Measurements from ENCODE around the gene TMEM179.

Gene TMEM179

DNA sequence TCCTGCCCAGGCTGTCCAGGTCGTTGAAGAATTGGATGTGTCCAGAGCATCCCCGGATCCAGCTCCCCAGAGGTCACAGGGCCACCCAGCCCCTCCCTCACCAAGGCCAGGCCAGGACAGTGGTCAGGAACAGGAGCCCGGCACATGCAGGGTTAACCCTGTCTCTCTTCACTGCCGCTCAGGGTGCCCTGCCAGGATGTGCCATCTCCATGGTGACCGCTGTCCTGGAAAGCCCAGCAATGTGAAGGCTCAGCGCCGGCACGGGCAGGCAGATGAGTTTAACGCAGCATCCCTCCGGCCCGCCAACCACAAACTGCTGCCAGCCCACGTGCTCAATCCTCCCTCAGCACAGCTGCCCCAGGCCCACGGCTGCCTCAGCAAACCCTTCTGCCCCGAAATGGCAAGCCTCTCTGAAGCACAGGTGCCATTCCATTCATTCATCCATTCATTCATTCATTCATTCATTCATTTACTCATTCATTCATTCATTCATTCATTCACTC lies 4.4 kb downstream of the TMEM179 start:
- CTCF ChIA-PET: no interaction called here
- H3K27ac ChIP-seq: no peak overlapping the region
- no peak for DNase-seq (ENCODE audit: low spot score)
- POLR2A ChIA-PET (ENCODE audit: low non-redundant PET): no interaction called here
- TF ChIP-seq, protein P1, sequence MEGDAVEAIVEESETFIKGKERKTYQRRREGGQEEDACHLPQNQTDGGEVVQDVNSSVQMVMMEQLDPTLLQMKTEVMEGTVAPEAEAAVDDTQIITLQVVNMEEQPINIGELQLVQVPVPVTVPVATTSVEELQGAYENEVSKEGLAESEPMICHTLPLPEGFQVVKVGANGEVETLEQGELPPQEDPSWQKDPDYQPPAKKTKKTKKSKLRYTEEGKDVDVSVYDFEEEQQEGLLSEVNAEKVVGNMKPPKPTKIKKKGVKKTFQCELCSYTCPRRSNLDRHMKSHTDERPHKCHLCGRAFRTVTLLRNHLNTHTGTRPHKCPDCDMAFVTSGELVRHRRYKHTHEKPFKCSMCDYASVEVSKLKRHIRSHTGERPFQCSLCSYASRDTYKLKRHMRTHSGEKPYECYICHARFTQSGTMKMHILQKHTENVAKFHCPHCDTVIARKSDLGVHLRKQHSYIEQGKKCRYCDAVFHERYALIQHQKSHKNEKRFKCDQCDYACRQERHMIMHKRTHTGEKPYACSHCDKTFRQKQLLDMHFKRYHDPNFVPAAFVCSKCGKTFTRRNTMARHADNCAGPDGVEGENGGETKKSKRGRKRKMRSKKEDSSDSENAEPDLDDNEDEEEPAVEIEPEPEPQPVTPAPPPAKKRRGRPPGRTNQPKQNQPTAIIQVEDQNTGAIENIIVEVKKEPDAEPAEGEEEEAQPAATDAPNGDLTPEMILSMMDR (conservative IDR thresholded peaks at IDR 0.05; ENCODE audit: low read depth): no peak

DNA sequence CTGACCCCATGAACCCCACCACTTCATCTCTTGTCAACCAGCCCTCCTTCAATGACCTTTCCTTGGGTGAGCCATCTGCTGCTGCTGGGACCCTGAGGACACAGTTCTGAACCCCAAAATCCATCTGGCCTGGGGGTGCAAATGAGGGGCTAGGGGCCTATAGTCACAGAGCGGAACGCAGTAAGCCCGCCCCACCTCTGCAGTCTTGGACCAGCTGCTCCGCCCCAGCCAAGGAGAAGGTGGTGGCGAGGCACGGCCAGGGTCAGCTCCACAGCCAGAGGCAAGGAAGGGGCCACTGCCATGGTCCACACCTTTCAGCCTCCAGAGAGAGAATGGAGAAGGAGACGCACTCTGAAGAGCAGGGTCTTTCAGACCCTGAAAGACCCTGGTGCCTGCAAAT lies 5.1 kb downstream of the TMEM179 start:
- ChIA-PET CTCF (no interaction called here), POLR2A (ENCODE audit: low non-redundant PET) (no interaction called here)
- no peak overlapping the region for H3K27ac ChIP-seq
- TF ChIP-seq, protein P1 (conservative IDR thresholded peaks at IDR 0.05; ENCODE audit: low read depth): no peak
- DNase-seq (ENCODE audit: low spot score): no peak

DNA sequence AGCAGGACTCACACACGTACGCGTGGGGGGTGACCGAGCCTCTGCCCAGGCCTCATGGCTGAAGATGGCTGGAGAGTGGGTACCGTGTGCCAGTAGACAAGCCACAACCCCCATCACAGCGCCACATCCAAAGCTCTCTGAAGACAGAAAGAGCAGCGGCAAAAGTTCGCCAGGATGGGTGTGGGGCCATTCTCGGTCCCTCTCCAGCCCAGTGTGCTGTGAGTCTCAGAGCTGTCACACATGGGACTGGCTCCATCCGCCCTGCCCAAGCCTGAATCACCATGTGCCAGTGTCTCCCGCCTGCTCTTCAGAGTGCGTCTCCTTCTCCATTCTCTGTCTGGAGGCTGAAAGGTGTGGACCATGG lies 5.7 kb downstream of the TMEM179 start:
- CTCF ChIA-PET: no interaction called here
- TF ChIP-seq, protein P1 (conservative IDR thresholded peaks at IDR 0.05; ENCODE audit: low read depth): no peak
- no peak for DNase-seq (ENCODE audit: low spot score)
- no peak overlapping the region for H3K27ac ChIP-seq
- POLR2A ChIA-PET (ENCODE audit: low non-redundant PET): no interaction called here

DNA sequence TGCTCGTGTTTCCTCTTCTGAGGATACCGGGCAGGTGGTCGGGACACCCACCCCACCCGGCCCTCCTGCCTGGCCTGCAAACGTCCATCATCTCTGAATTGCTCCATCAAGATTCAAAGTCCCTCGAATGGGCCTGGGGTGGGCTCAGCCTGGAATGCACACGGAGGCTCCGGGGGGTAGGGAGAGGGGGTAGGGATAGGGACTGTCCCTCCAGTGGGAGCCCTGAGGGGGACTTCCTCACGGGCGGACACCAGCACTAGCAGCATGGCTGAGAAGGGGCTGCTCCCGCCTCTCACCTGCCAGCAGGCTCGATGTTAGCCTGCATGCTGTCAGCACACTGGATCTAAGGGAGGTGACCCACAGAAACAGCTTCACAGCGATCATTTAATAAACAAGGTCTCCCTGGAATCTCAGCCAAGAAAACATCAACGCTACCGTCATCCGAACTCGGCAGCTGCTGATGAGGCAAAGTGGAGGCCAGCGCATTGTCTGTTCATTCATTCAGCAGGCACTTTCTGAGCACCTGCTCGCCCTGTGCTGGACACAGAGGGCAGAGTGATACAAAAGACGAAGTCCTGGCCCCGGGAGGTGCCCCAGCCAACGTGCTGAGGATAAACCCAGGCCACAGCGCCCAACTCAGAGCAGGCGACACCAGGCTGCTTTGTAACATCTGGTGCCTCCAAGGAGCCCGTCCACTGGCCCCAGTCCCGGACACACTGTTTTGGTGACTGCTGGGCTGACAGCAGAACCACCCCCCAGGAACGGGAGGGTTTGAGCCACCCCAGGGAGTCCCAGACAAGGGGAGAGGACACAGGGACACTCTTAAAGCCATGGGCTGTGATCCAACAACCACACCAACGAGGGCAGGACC lies 6.3 kb downstream of the TMEM179 start:
- POLR2A ChIA-PET (ENCODE audit: low non-redundant PET): no interaction called here
- H3K27ac ChIP-seq: no peak overlapping the region
- TF ChIP-seq, protein P1 (conservative IDR thresholded peaks at IDR 0.05; ENCODE audit: low read depth): no peak
- CTCF ChIA-PET: no interaction called here
- no peak for DNase-seq (ENCODE audit: low spot score)

DNA sequence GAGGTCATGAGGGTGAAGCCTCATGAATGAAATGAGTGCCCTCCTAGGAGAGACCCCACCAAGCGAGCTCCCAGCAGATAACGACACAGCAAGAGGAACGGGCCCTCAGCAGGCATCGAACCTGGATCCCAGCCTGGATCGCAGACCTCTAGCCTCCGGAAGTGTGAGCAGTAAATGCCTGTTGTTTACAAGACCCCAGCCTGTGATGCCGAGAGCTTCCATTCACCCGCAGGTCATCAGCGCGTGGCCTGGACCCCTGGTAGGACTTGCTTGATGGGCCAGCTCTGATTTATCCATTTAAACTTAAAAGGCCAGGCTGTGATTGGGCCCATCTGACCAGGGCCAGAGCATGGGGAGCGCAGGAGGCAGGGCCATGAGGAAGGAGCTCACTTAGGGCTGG lies 7.0 kb downstream of the TMEM179 start:
- ChIA-PET POLR2A (ENCODE audit: low non-redundant PET) (no interaction called here), CTCF (interaction anchor here (0.5 kb wide), 1 partner anchor 20 kb away, joined by 3 read pairs; no protein-coding TSS in a partner anchor)
- TF ChIP-seq, protein P1 (conservative IDR thresholded peaks at IDR 0.05; ENCODE audit: low read depth): no peak
- no peak for DNase-seq (ENCODE audit: low spot score)
- no peak overlapping the region for H3K27ac ChIP-seq

DNA sequence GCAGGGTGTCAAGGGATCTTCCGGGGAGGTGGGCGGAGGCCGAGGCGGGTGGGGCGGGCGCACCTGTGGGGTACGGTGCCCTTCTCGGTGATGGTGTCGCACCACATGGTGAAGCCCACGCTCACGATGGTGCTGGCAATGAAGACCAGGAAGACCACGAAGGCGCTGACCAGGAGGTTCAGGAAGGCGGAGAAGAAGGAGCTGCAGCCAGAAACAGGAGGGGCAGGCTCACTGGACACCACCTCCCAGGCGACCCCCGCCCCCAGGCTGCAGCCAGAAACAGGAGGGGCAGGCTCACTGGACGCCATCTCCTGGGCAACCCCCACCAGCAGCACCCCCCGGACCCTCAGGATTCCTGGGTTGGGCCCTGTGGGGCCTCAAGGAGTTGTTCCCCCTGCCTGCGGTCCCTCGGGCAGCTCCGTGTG lies 7.6 kb downstream of the TMEM179 start:
- ChIA-PET POLR2A (ENCODE audit: low non-redundant PET) (no interaction called here), CTCF (interaction anchor here (0.5 kb wide), 1 partner anchor 19 kb away, joined by 3 read pairs; no protein-coding TSS in a partner anchor)
- no peak overlapping the region for H3K27ac ChIP-seq
- DNase-seq (ENCODE audit: low spot score): no peak
- TF ChIP-seq, protein P1 (conservative IDR thresholded peaks at IDR 0.05; ENCODE audit: low read depth): no peak
